Superior temporal gyrus (tissue), 1 donor: ENCODE results near the gene NGRN.
A peak's percentile ranks its signal among the peaks of the same experiment; 100 is the strongest.
"Not testable (repeated sequence)": the region's sequence is repeated elsewhere in the genome, so short reads cannot be mapped to it uniquely, and the experiment has no call there.

ENCODE experiments used
- DNase-seq: peaks from one replicate; pipeline ENCODE4 v3.0.0-alpha.2; 2016; ENCODE audit errors: extremely low spot score

NGRN gene

GRCh38 chr15:90281637-90282036 lies 16.2 kb downstream of the NGRN start:
- DNase-seq, result not testable (repeated sequence)

- no peak for DNase-seq
Observed at GRCh38 chr15:90286678-90287077, 21.2 kb downstream of the NGRN start.

- DNase-seq, result no peak
Observed at GRCh38 chr15:90287101-90287500, 21.6 kb downstream of the NGRN start.

GRCh38 chr15:90287946-90288345 lies 22.5 kb downstream of the NGRN start:
- no peak for DNase-seq

GRCh38 chr15:90291679-90292356 lies 26.3 kb downstream of the NGRN start:
- no peak for DNase-seq

GRCh38 chr15:90293040-90293810 lies 27.8 kb downstream of the NGRN start:
- peak; percentile 75 for DNase-seq

- DNase-seq, result no peak
Observed at GRCh38 chr15:90294159-90294558, 28.7 kb downstream of the NGRN start.

GRCh38 chr15:90294601-90295269 lies 29.3 kb downstream of the NGRN start:
- DNase-seq, result no peak

- DNase-seq, result no peak
Observed at GRCh38 chr15:90295270-90295648, 29.8 kb downstream of the NGRN start.

- DNase-seq, result not testable (repeated sequence)
Observed at GRCh38 chr15:90296316-90296884, 30.9 kb downstream of the NGRN start.

- DNase-seq, result no peak
Observed at GRCh38 chr15:90297021-90297420, 31.5 kb downstream of the NGRN start.

- no peak for DNase-seq
Observed at GRCh38 chr15:90300541-90300940, 35.1 kb downstream of the NGRN start.

GRCh38 chr15:90300988-90301706 lies 35.7 kb downstream of the NGRN start:
- DNase-seq, result no peak

GRCh38 chr15:90301707-90302300 lies 36.3 kb downstream of the NGRN start:
- no peak for DNase-seq

- not testable (repeated sequence) for DNase-seq
Observed at GRCh38 chr15:90305355-90305754, 39.9 kb downstream of the NGRN start.

GRCh38 chr15:90305932-90306331 lies 40.5 kb downstream of the NGRN start:
- no peak for DNase-seq

GRCh38 chr15:90306560-90306959 lies 41.1 kb downstream of the NGRN start:
- no peak for DNase-seq

- no peak for DNase-seq
Observed at GRCh38 chr15:90307661-90308060, 42.2 kb downstream of the NGRN start.

- no peak for DNase-seq
Observed at GRCh38 chr15:90309020-90309419, 43.5 kb downstream of the NGRN start.

- no peak for DNase-seq
Observed at GRCh38 chr15:90315278-90315982, 50.0 kb downstream of the NGRN start.

GRCh38 chr15:90316139-90316538 lies 50.7 kb downstream of the NGRN start:
- DNase-seq, result no peak
